GM13976 (cell line): ENCODE measurements around the gene KATNAL2.

Source experiments
- DNase-seq: peaks from one replicate; pipeline ENCODE4 v3.0.0; 2012; ENCODE audit warnings: low spot score
- in situ Hi-C: fragments of 300-500 bp; cut with MboI; formaldehyde crosslinking; loops from one replicate; pipeline ENCODE4 v1.12.0; 2022; ENCODE audit warnings: low sequenced_read_pairs, mixed read lengths, inconsistent platforms; ENCODE audit not compliant: unreplicated experiment
- TF ChIP-seq, protein P1 (sequence below): IDR thresholded peaks from 2 replicates; pipeline ENCODE4 v1.5.1; 2012; ENCODE audit warnings: borderline replicate concordance, mild to moderate bottlenecking; ENCODE audit not compliant: insufficient read depth; ENCODE audit errors: extremely low read depth, missing control alignments, control extremely low read depth

Gene KATNAL2

GRCh38 chr18:46891742-46892214, 25.6 kb upstream of the KATNAL2 start:
- TF ChIP-seq, protein P1, sequence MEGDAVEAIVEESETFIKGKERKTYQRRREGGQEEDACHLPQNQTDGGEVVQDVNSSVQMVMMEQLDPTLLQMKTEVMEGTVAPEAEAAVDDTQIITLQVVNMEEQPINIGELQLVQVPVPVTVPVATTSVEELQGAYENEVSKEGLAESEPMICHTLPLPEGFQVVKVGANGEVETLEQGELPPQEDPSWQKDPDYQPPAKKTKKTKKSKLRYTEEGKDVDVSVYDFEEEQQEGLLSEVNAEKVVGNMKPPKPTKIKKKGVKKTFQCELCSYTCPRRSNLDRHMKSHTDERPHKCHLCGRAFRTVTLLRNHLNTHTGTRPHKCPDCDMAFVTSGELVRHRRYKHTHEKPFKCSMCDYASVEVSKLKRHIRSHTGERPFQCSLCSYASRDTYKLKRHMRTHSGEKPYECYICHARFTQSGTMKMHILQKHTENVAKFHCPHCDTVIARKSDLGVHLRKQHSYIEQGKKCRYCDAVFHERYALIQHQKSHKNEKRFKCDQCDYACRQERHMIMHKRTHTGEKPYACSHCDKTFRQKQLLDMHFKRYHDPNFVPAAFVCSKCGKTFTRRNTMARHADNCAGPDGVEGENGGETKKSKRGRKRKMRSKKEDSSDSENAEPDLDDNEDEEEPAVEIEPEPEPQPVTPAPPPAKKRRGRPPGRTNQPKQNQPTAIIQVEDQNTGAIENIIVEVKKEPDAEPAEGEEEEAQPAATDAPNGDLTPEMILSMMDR, result no peak
- in situ Hi-C loops, result no loop called here
- DNase-seq, result peak; percentile 64

DNA sequence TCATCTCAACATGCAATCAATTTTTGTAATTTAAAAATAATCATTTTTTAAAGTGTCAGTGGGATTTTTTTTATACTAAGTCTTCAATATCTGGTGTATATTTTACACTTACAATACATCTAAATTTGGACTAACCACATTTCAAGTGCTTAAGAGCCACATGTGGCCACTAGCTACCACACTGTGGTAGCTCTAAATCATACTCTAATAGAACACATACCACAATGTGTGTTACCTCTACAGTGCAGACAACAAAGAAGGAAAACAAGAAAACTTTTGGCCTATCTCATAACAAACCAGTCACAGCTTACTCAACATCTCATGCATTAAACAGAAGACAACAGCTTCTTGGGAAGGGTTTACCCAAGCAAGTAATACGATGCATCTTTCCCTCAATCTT, 24.6 kb upstream of the KATNAL2 start:
- in situ Hi-C loops, result no loop called here
- peak; percentile 31 for DNase-seq
- TF ChIP-seq, protein P1, result no peak

DNA sequence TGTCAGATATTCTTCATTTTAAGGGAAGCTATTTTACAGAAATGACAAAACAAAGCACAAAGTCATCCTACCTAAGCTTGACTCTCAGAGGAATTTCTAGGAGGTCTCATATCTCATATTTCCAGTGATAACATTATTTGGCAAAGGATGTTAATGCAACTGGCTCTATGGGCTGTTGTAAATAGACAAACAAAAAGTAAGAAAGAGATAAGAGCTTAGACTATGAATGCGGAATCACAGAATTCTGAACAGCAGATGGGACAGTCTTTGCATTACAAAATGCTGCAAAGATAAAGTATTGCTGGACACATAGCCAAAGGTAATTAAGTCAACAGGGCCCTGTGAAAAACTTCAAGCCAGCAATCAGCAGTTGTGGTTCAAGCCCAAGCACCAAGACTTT, 24.0 kb upstream of the KATNAL2 start:
- in situ Hi-C loops, result no loop called here
- TF ChIP-seq, protein P1, result no peak

DNA sequence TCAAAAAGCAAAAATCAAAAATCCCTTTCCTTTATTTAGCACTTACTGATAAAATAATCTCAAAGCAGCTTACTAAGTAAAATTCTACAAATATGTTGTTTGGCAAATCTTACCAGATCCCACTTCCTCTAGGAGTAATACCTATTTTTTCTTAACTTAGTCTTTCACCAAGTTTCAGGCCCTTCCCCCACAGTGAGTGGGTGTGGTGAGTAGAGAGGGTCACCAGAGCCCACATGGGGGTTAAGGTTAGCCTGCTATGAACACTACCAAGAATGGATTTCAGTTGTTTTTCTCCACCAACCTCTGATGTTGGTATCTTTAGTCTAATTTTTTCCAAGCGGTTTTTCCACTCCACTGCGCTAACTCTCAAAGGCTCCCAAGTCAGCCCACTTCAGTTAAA, 23.3 kb upstream of the KATNAL2 start:
- TF ChIP-seq, protein P1, result no peak
- no peak for DNase-seq
- in situ Hi-C loops, result no loop called here

More for the DNA sequence above, 24.0 kb upstream of the KATNAL2 start:
- no peak for DNase-seq

- DNase-seq, result no peak
- in situ Hi-C loops, result no loop called here
- TF ChIP-seq, protein P1, result no peak
Measured at GRCh38 chr18:46899274-46899948, 18.0 kb upstream of the KATNAL2 start.

DNA sequence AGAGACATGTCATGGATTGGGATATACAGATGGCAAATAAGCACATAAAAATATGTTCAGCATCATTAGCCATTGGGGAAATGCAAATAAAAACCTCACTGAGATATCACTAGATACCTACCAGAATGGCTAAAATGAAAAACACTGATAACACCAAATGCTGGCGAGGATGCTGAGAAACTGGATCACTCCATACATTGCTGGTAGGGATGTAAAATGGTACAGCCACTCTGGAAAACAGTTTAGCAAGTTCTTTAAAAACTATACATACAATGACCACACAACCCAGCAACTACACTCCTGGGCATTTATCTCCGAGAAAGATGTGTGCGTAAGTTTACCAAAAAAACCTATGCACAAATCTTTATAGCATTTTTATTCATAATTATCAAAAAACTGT, 14.0 kb upstream of the KATNAL2 start:
- DNase-seq, result no peak
- in situ Hi-C loops, result no loop called here
- TF ChIP-seq, protein P1, result no peak
